ENCODE results near the gene HTR7. TPM values are rescaled to one million over a fixed set of nuclear protein-coding genes. Genes with fewer than 3 reads are reported as not detected.

Gene HTR7
- total and polyA plus RNA-seq, 2 of the 8 experiments (the other 6 are each of a cell fraction or from before 2014, with no cell fraction given) = 22.9 to 24.6 TPM

DNA sequence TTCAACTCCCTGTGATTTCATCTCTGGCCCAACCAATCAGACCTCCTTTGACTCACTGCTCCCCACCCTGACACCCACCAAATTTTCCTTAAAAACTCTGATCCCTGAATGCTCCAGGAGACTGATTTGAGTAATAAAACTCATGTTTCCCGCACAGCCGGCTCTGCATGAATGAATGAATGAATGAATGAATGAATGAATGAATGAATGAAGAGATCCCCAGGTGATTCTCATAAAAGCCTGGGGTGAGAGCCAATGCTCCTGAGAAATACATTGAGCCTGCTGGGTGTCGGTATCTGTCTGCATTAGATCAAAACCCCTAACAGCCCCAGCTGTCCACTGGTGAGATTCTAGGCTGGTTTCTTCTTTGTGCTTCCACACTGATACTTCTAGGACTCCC is 58.7 kb downstream of the HTR7 start:
- ChIA-PET POLR2A (ENCODE audit: partially characterized antibody) (no interaction called here), CTCF (ENCODE audit: partially characterized antibody) (interaction anchor here (4.0 kb wide), 1 partner anchor 12 kb away, joined by 29 read pairs; no protein-coding TSS in a partner anchor)
- H4K8ac ChIP-seq (ENCODE audit: extremely low read depth, insufficient read depth, low read length) = no peak overlapping the region
- H3K79me1 ChIP-seq (ENCODE audit: low read depth, low read length) = no peaks in the 10 kb centered on the region; the same call in 1 of the 2 replicates
- FAIRE-seq (no peak), DNase-seq (ENCODE audit: low read depth in 1 of 2, low spot score in 2 of 2) (no peak)
- no peak overlapping the region for H3K14ac ChIP-seq (ENCODE audit: insufficient read length)
- H2BK20ac ChIP-seq (ENCODE audit: low read length) = no peak overlapping the region
- H2BK15ac ChIP-seq (ENCODE audit: low read length) = no peak overlapping the region
- no peak overlapping the region for H4K5ac ChIP-seq (ENCODE audit: insufficient read length, low read depth, low read length)
- no peak overlapping the region for H3K27ac ChIP-seq (ENCODE audit: low read depth, low read length)
- no peak overlapping the region for H3K4ac ChIP-seq (replicated peaks; ENCODE audit: insufficient read length, low read depth, low read length)
- H2AFZ ChIP-seq (ENCODE audit: low read length) = no peak overlapping the region
- H3K36me3 ChIP-seq (ENCODE audit: control insufficient read depth in 2 of 4, insufficient read depth in 4 of 4, low read length in 3 of 4) = peaks cover 0 to 11% (median 3%) of the 10 kb centered on the region in 4 experiments; a peak in 4 of 8 replicates
- H3K56ac ChIP-seq (replicated peaks; ENCODE audit: insufficient read length, low read depth, low read length) = no peak overlapping the region
- H2AK5ac ChIP-seq (ENCODE audit: low read depth, low read length) = no peak overlapping the region
- H3K18ac ChIP-seq (ENCODE audit: extremely low read depth, low read length) = no peak overlapping the region
- H3K9ac ChIP-seq (replicated peaks in 1 of 4; ENCODE audit: extremely low read depth in 1 of 4, low read depth in 3 of 4, low read length in 3 of 4) = no peak overlapping the region
- no peaks in the 10 kb centered on the region for H3K23me2 ChIP-seq (ENCODE audit: low read depth, low read length)
- peaks cover 13 to 22% of the 10 kb centered on the region in 2 experiments for H3K9me3 ChIP-seq (ENCODE audit: insufficient read depth in 2 of 2, low read depth in 1 of 2, low read length in 1 of 2)
- H3K4me3 ChIP-seq (ENCODE audit: extremely low read depth in 1 of 4, insufficient read depth in 2 of 4, low read depth in 3 of 4, low read length in 4 of 4) = no peak overlapping the region
- H2BK120ac ChIP-seq (replicated peaks; ENCODE audit: low read depth, low read length) = peak overlapping the region; percentile 59
- no peak overlapping the region for H3K23ac ChIP-seq (ENCODE audit: insufficient read length)
- H3K27me3 ChIP-seq (replicated peaks in 1 of 4; ENCODE audit: control insufficient read depth in 3 of 4, extremely low read depth in 1 of 4, insufficient read depth in 3 of 4, low read length in 3 of 4) = peaks cover 0 to 2% (median 0%) of the 10 kb centered on the region in 4 experiments; a peak in 1 of 7 replicates
- peaks cover 0 to 86% of the 10 kb centered on the region in 2 experiments; a peak in 2 of 4 replicates for H3K79me2 ChIP-seq (ENCODE audit: control insufficient read depth in 1 of 2, insufficient read depth in 2 of 2, low read length in 2 of 2)
- H4K20me1 ChIP-seq (replicated peaks in 1 of 2; ENCODE audit: control insufficient read depth in 1 of 2, insufficient read depth in 2 of 2, low read length in 2 of 2) = no peaks in the 10 kb centered on the region
- WGBS, 2 experiments (ENCODE audit: extremely low coverage in 1 of 2, insufficient coverage in 1 of 2, insufficient read length in 1 of 2, insufficient replicate concordance in 2 of 2, low coverage in 1 of 2, low lambda C conversion rate in 2 of 2, missing lambda C conversion rate in 1 of 2) = 92% methylated on average over 3 of the region's 3 CpGs; no CpG with 5 or more reads in 1 of the 2 experiments
- H3K4me2 ChIP-seq (ENCODE audit: insufficient read depth in 1 of 2, low read depth in 2 of 2, low read length in 2 of 2) = no peak overlapping the region
- H3K4me1 ChIP-seq (replicated peaks in 1 of 4; ENCODE audit: control insufficient read depth in 3 of 4, insufficient read depth in 4 of 4, low read length in 3 of 4) = peaks cover 0 to 8% (median 0%) of the 10 kb centered on the region in 4 experiments; a peak in 3 of 7 replicates
- H2BK12ac ChIP-seq (ENCODE audit: low read depth, low read length) = no peak overlapping the region
- no peak overlapping the region for H4K91ac ChIP-seq (replicated peaks; ENCODE audit: insufficient read length, low read length)
- no peak overlapping the region for H2BK5ac ChIP-seq (ENCODE audit: low read depth, low read length)
- TF ChIP-seq CHD1 (IDR thresholded peaks at IDR 0.05; ENCODE audit: low read depth, low read length) (no peak), RFX5 (IDR thresholded peaks at IDR 0.05; ENCODE audit: borderline replicate concordance, low read depth, low read length) (no peak), KDM1A (IDR thresholded peaks at IDR 0.05; ENCODE audit: borderline replicate concordance, low read length) (no peak), TCF12 (IDR thresholded peaks at IDR 0.05; ENCODE audit: low read depth, low read length) (no peak), ATF3 (IDR thresholded peaks at IDR 0.05; ENCODE audit: insufficient read depth, low read depth, low read length) (no peak), EZH2 (IDR thresholded peaks at IDR 0.05; ENCODE audit: low read depth, low read length, severe bottlenecking) (no peak), YY1 (IDR thresholded peaks at IDR 0.05; ENCODE audit: low read depth, low read length) (no peak), ATF2 (IDR thresholded peaks at IDR 0.05; ENCODE audit: low read length) (no peak), JUND (IDR thresholded peaks at IDR 0.05; ENCODE audit: low read length) (no peak)
